ENCODE measurements around the gene IDS.

DNA sequence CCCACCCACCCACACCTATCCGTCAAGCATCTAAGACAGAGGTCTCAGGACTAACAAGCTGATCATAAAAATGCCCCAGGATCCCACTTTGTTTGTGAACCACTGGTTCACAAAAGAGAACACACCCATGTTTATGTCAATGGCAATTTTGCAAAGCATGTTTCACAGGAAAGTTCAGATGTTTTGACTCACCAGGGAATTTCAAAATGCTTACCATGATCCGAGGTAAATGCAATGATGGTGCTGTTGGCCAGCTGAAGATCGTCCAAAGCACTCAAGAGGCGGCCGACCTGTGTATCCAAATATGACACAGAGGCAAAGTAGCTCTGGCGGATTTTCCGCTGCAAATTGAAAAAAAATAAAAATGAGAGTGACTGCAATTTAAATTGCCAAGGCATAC is 15.0 kb downstream of the IDS start:
- TF ChIP-seq, protein P1, sequence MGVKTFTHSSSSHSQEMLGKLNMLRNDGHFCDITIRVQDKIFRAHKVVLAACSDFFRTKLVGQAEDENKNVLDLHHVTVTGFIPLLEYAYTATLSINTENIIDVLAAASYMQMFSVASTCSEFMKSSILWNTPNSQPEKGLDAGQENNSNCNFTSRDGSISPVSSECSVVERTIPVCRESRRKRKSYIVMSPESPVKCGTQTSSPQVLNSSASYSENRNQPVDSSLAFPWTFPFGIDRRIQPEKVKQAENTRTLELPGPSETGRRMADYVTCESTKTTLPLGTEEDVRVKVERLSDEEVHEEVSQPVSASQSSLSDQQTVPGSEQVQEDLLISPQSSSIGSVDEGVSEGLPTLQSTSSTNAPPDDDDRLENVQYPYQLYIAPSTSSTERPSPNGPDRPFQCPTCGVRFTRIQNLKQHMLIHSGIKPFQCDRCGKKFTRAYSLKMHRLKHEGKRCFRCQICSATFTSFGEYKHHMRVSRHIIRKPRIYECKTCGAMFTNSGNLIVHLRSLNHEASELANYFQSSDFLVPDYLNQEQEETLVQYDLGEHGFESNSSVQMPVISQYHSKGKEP (tag by site-specific recombination; IDR thresholded peaks at IDR 0.05) = no peak
- no peak for TF ChIP-seq ZNF354C (tag by site-specific recombination; IDR thresholded peaks at IDR 0.05; ENCODE audit: borderline replicate concordance, low read depth)
- no peak for TF ChIP-seq MYNN (tag by site-specific recombination; IDR thresholded peaks at IDR 0.05; ENCODE audit: borderline replicate concordance)
- TF ChIP-seq, protein P2, sequence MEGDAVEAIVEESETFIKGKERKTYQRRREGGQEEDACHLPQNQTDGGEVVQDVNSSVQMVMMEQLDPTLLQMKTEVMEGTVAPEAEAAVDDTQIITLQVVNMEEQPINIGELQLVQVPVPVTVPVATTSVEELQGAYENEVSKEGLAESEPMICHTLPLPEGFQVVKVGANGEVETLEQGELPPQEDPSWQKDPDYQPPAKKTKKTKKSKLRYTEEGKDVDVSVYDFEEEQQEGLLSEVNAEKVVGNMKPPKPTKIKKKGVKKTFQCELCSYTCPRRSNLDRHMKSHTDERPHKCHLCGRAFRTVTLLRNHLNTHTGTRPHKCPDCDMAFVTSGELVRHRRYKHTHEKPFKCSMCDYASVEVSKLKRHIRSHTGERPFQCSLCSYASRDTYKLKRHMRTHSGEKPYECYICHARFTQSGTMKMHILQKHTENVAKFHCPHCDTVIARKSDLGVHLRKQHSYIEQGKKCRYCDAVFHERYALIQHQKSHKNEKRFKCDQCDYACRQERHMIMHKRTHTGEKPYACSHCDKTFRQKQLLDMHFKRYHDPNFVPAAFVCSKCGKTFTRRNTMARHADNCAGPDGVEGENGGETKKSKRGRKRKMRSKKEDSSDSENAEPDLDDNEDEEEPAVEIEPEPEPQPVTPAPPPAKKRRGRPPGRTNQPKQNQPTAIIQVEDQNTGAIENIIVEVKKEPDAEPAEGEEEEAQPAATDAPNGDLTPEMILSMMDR (tag by site-specific recombination; IDR thresholded peaks at IDR 0.05) = no peak
- TF ChIP-seq, protein P3, sequence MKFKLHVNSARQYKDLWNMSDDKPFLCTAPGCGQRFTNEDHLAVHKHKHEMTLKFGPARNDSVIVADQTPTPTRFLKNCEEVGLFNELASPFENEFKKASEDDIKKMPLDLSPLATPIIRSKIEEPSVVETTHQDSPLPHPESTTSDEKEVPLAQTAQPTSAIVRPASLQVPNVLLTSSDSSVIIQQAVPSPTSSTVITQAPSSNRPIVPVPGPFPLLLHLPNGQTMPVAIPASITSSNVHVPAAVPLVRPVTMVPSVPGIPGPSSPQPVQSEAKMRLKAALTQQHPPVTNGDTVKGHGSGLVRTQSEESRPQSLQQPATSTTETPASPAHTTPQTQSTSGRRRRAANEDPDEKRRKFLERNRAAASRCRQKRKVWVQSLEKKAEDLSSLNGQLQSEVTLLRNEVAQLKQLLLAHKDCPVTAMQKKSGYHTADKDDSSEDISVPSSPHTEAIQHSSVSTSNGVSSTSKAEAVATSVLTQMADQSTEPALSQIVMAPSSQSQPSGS (tag by site-specific recombination; IDR thresholded peaks at IDR 0.05; ENCODE audit: low read depth) = no peak
- TF ChIP-seq ZNF274 (IDR thresholded peaks at IDR 0.05; ENCODE audit: low read length) = no peak
- no peak for TF ChIP-seq ZNF274 (tag by site-specific recombination; IDR thresholded peaks at IDR 0.05; ENCODE audit: borderline replicate concordance)
- TF ChIP-seq ZNF664 (tag by site-specific recombination; IDR thresholded peaks at IDR 0.05) = no peak
- no peak for TF ChIP-seq ZNF16 (tag by site-specific recombination; IDR thresholded peaks at IDR 0.05; ENCODE audit: low read depth)
- TF ChIP-seq EGR2 (tag by site-specific recombination; IDR thresholded peaks at IDR 0.05; ENCODE audit: low read depth) = no peak
- TF ChIP-seq ZNF121 (tag by site-specific recombination; IDR thresholded peaks at IDR 0.05) = no peak
- TF ChIP-seq ZNF184 (tag by site-specific recombination; IDR thresholded peaks at IDR 0.05) = no peak
- TF ChIP-seq BCL11B (tag by site-specific recombination; IDR thresholded peaks at IDR 0.05; ENCODE audit: low read depth) = no peak
- TF ChIP-seq ZNF24 (tag by site-specific recombination; IDR thresholded peaks at IDR 0.05) = no peak

All from HEK293 (cell line).